GM11168 (cell line): Measurements from ENCODE around the gene NRXN2.

Source experiments
- in situ Hi-C: fragments of 300-500 bp; cut with MboI; formaldehyde crosslinking; loops from one replicate; pipeline ENCODE4 v1.12.0; 2022; ENCODE audit warnings: low sequenced_read_pairs; ENCODE audit not compliant: unreplicated experiment

NRXN2 gene

DNA sequence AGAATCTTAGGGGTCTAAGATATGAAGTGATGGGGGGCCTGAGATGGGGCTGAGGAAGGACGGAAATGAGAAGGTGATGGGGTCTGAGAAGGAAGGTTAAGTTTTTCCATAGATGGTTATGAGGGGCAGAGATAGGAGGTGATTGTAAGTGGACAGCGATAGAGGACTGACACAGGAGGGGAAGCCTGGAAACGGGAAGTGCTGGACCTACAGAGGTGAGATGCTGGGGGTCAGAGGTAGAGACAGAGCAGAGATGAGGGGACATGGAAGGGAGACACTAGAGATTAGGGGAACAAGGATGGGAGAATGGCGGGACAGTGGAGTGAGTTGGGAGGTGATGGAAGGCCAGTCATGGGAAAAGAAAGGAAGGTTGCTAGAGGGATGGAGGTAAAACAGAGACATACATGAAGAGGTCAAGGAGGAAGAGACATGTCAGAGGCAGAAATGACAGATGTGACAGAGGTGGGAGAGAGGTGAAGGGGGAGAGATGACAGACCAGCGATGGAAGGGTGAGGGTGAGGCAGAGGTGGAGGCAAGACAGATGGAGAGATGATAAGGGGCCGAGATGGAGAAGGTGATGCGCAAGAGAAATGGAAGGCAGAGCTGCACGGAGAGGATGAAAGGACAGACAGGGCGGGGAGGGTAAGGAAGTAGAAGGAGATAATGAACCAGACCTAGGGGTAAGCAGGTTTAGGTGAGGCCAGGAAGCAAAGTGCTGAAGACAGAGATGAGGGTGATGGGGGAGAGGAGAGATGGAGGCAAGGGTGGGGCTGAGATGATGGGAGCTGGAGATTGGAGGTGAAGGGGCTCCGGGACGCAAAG is 81.2 kb downstream of the NRXN2 start:
- in situ Hi-C loops = no loop called here

DNA sequence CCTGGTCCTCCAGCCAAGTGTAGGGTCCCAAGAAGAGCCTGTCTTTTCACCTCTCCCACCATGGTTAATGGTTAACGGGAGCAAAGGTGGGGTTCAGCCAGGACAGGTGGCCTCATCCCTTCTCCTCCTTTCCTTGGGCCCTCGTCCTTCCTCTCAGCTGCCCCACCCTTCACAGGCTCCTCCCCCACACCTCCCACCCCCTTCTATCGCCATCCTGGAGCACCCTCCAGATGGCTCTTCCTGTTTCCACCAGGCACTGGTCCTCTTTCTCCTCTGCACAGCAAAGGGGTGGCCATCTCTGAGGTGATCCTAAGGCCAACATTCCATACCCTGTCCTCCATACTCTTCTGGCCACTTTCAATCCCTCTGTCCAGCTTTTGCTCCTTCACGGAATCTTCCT is 83.1 kb downstream of the NRXN2 start:
- in situ Hi-C loops = no loop called here

DNA sequence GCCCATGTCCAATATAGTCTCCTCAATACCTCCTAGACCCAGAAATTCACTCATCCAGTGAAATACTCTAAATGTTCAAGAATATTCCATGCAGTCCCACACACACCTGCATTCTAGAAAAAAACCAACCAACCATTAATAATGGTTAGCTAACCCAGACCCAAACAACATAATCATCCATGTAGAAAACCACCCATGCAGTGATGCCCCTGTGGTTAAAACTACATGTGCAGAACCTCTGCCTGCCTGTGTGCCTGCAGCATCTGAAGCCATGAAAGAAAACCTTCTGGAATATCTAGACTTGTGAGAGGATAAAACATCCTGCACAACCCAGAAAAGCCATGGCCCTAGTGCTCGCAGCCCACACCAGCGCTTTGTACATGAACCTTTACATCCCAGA is 84.2 kb downstream of the NRXN2 start:
- in situ Hi-C loops = no loop called here

DNA sequence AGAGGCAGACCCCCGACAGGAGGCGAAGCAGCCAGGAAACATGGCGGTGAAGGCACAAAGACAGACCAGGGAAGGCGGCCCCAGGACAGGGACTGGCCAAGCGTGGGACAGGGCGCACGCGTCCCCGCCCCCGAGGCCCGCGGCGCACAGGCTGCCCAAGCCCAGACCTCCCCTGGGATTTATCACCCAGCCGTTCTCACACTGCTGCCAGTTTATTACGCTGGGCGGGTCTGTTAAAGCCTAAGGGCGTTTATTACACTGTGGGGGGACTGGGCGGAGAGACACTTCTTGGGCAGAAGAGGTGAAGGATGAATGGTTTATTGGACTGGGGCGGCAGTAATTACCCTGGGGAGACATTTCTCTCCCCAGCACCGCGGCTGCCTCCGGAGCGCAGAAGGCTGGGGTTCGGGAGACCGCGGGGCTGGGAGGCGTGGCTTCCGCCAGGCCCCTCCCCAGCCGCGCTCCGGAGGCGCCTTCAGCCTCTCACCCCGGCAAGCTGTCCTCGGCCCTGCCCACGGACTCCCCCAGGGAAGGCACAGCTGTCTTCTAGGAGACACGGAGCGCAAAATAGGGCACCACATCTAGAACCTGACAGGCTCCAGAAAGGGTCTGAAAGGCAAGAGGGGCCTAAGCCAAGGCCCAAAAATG is 84.9 kb downstream of the NRXN2 start:
- in situ Hi-C loops = no loop called here

DNA sequence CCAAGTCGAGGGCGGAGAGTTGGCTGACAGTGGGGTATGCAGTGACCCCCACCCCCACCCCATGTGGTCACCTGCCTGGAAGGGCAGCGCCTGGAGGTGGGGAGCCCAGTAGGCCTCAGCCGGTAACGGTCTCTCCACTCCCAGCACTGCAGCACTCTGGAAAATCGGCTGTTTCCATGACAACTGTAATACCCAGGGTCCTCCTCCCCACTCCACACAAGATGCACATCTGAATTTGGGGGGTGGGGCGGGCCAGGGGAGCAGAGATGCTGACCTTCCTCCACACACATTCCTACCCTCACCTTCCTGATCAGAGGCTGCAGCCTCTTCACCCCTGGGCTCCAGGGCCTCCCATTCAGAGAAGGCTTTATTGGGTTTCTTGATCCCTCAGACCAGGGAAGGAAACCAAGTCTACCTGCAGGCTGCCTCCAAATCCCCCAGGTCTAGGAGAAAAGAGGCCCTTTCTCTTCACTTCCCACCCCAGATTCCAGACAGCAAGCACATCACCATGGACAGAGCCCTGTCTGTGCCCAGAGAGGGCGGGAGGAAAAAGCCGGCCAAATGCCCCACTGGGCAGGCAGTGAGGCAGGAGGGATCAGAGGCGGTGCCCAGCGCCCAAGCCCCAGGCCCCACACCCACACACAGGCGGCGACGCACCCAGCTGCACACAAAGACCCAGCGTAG is 85.5 kb downstream of the NRXN2 start:
- in situ Hi-C loops = no loop called here

DNA sequence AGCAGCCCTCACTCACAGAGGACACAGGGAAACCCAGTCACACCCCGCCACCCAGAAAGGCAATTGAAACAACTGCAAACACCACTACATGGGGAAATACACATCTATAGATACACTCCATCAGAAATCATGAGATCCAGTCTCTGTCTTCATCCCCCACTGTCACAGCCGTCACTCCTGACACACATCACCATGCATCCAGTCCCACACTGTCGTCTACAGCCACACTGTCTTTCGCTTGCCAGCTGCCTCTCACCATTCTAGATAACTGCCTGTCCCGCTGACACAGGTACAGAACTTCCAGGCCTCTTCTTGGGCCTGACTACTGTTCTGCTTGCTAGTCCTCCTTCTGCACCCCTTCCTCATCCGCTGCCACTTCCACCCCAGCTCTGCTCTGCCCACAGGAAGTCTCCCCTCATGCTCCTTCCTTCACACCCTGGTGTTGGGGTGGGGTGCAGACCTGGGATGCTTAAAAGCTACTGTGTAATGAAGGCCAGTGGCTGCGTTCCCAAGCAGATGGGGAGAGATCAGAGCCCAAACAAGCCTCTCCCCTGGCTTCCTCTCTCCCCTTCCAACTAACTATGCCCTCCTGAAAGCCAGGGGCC is 89.3 kb downstream of the NRXN2 start:
- in situ Hi-C loops = no loop called here

DNA sequence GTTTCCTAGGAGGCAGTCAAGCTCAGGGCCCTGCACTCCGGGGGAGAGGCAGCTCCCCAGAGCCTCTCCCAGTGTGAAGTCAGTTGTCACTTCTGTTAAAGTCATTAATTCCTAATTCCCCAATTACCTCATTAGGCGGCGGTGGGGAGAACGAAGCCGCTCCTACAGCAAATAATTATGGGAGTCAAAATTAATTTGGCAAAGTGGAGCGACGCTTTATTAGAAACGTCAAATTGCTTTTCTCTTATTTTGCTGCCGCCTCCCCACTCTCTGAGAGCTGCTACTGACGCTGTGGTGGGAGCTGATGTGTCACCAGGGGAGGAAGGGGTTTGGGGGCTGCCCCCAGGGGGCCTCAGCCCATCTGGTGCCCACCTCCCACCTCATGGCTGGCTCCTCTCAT is 90.3 kb downstream of the NRXN2 start:
- in situ Hi-C loops = no loop called here

DNA sequence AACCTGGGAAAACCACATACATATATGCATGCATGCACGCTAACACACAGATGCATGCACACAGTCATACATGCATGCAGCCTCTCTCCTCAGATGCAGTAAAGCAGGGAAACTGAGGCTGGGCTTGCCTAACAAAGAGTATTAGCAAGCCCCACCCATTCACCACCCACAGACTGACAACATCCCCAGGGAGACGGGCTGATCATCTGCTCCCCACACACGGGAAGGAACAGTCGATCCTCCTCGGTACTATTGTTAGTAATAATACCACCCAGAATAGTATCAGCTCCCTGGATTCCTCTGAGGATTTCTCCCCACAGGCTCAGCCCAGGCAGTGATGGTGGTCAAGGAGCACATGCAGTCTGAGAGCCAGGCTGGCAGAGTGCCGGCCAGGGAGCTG is 90.8 kb downstream of the NRXN2 start:
- in situ Hi-C loops = no loop called here

DNA sequence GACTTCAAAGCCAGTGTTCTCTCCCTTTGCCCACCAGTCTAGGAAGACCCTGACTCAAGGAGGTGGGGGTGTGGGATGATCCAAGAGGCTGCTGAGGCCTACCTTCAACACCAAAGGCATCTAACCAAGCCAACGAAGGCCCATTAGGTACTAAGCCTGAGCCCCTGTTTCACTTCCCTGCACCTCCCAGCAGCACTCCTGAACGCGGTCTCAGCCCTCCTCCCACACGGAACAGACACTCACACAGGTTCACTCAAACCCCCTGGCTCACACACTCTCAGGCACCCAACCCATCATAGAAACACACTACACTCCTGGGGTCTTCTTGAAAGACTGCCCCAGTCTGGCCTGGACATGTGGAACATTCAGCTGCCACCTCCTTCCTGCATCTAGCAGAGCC is 91.3 kb downstream of the NRXN2 start:
- in situ Hi-C loops = no loop called here

DNA sequence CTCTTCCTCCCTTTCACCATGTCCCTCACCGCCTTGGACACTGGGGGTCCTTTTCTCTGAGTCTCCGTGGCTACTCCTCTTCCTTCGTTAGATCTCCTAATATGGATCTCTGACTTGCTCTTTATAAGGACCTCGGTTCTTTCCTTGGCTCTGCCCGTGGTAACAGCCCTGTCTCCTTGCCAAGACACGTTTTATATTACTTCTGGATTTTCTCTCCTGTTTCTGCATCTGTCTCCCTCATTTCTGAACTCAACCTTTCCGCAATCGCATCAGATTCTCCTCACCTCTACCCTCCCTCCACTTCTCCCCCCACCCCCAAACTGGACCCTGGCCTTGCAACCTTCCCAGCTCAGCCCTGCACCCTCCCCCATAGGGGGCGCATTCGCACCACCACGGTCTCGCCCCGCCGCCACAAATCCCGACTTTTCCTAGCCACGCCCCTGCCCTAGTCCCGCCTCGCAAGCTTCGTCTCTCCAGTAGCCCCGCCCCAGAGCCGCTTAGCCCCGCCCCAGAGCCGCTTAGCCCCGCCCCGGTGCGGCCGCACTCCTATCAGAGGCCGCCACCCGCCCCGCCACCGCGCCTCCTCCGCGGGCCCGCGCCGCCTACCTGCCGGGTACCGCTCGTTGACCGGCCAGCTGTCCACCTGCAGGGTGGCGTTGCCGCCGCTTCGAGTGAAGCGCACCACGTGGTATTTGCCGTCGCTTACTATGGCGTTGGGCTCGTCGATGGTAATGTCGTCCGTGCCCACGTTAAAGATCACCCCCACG is 93.0 kb downstream of the NRXN2 start:
- in situ Hi-C loops = no loop called here

DNA sequence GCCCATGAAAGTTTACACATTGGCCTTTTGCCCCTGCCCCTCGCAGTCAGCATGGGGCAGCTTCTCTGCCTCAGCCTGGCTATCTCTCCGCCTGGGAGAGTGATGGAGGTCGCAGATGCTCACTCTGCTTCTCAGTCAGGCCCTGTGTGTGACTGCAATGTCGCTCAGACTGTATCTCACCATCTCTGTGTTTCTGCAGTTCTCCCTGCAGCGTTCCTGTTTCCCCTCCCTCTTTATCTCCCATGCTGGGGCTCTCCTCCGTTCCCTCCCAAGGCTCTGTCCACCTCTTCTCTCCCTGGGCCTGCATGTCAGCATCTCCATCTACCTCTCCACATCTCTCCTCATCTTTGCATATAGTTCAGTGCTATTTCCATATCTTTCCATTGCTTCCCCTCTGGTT is 93.9 kb downstream of the NRXN2 start:
- in situ Hi-C loops = no loop called here

DNA sequence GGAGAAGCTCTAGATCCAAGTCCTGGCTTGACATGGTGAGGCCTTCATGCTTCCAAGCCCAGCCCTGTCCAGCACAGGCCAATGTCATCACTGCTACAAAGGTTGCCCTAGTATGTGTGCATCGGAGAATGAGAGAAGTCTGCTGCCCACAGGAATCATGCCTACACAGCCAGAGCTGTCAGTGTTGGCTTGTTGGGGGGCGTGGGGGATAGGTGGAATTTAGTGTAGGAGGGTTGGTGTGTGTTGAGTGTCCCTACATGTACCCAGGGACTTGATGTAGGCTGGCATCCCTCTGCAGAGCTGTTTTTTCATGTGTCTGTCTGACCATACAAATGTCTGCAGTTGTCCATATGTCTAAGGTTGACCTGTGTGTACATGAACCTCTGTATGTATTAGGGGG is 94.4 kb downstream of the NRXN2 start:
- in situ Hi-C loops = no loop called here

DNA sequence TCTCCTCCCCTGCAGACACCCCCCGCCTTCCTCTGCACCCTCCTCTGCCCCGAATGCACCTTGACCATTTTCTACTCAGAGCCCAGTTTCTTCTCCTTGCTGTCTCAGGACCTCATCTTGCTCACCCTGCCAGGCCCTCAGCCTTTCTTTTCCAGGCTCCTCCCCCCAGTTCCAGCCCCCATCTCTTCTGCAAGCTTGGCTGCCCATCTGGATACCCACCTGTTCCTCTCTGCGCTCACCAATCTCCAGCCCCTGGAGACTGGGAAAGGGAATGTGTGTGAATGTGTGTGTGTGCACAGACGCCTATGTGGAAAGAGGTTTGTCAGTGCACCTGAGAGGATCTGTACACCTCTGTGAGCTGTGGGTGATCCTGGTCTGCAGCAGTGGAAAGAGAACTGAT is 95.6 kb downstream of the NRXN2 start:
- in situ Hi-C loops = no loop called here

DNA sequence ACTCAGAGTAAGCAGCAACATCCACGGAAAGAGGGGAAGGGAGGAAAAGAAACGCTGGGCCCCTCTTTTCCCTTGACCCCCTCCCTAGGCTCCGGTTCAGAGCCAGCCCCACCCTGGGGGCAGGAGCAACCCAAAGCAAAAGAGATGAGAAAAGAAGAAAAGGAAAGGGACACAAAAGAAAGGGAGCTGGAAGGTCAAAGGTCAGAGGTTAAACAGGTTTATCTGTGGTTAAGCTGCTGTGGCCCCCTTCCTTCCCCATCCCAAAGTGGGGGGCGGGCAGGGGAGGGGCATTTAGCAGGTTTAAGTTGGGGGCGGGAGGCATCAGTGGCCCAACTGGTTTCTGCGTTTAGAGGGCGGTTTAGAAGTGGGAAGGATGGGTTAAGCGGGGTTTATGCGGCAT is 96.4 kb downstream of the NRXN2 start:
- in situ Hi-C loops = no loop called here

DNA sequence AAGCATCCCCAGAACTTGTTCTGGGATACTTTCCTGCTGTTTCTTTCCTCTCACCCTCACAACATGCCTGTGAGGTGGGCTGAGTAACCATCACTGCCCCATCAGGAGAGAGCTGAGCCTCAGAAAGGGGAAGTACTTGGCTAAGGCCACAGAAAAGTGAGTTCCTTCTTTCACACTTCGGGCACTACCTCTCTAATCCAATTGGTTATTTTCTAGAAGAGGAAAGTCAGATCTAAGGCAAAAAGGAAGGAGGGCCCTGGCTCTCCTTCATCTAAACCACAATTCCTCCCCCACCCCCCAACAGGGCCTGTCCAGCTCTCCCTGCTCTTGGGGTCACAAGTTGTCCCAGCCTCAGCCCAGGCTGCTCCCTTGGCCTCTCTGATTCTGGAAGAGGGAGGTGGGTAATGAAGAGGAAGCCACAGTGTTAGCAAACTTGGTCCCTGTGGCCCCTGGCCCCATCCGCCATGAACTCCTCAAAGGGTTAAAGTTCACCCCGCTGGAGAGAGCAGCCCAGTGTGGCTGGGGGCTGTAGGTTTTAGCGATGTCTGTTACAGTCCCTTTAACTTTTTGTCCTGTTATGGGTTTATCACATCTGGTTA is 98.0 kb downstream of the NRXN2 start:
- in situ Hi-C loops = no loop called here

DNA sequence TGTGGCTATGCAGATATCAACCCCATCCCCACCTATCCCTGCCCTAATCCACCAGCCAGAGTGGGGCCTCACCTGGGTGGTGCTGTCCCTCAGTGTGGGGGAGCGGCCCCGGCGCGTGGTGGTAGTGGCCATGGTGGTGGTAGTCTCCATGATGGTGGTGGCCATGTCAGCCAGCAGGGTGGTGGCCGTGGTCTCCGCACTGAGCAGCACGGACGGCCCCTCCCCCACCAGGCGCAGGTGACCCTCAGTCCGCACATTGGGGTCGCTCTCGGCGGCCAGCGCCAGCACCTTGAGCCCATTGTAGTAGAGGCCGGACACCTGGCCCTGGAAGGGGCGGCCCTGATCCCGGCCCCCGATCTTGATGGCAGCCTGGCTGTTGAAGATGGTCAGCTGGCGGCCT is 100.3 kb downstream of the NRXN2 start:
- in situ Hi-C loops = no loop called here

DNA sequence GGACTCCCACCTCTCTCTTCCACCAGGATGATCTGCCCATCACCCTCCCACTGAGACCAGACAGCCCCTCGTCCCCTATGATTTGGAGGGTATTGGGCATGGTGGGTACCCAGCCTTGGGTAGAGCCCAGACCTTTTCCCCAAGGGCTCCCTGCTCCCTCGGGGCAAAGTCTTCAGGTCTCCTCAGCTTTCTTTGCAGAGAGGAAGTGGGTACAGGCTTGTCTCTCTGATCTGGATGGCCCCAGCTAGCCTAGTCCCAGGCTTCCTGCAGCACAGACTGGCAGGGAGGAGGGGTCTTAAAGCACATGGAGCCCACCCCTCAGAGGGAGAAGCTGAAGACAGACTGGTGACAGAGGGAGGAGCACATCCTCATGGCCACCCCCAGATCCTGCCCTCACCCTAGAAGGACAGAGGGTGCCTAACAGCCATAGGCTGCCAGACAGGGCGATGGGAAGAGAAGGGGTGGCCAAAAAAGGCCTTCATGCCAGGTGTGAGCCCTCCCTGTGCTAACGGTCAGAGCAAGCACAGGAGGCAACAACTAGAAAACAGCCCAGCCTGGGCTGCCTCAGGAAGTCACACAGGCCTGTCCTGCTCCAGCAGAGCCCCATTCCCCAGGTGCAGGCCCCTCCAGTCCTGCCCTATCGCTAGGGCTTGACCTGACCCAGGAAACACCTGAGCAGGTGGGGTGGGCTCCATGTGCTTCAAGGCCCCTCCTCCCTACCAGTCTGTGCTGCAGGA is 101.5 kb downstream of the NRXN2 start:
- in situ Hi-C loops = no loop called here

DNA sequence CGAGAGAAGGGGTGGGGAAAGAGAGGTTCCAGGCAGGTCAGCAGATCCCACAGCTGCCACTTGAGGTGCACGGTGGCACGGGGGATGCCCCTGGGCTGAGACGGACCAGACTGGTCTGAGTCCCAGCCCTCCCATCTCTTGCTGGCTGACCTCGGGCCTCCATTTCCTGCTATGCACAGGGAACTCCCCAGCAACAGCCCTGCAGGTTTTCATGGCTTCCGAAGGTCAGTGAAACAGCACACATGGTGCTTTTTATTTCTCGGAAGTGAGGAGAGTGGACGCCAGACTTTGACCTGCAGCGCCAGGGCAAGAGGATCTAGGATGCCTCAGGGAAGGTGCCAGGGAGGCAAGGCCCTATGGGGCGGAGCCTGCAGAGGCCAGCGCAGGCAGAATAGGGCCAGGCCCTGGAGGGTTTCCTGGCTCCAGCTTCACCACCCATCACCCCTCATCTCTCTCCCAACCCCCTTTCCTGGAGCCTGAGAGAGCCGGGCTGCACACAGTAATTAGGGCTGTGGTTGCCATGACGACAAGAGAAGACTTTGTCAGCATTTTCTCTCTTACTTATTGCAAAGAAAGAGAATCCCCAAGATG is 102.5 kb downstream of the NRXN2 start:
- in situ Hi-C loops = no loop called here

DNA sequence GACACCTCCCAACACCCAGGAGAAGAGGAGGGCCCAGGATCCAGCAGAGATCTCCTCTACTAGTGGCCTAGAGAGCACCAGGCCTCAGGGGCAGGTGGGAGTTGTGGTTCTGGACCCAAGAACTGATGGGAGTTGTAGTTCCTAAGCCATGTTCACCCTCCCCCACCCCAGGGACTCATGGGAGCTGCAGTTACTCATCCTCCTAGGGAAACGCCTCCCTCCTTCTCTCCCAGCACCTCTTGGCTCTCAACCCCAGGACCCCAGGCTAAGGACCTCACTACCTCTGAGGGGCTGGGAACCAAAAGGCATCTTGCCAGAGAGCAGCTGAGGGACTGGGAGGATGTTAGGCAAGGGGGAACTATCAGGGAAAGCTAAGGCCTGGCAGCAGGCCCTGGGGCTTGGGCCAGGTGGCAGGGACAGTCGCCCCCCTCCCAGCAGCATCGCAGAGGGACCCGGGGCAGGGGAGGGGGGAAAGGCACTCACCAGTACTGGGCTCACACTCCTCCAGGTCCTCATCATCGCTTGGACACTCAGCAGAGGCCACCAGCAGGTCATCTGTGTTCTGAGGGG is 103.1 kb downstream of the NRXN2 start:
- in situ Hi-C loops = no loop called here
